Activated CD8-positive, alpha-beta memory T cell treated with anti-CD3 and anti-CD28 coated beads for 36 hours (primary cell): ENCODE results near the gene KRT13. TPM values are rescaled to one million over a fixed set of nuclear protein-coding genes. Genes with fewer than 3 reads are reported as not detected.

Experiments
- CTCF ChIA-PET: fragments of 350-600 bp; sonication (Branson Sonifier 250); formaldehyde crosslinking; loops from one replicate; lab custom pipeline; 2021; ENCODE audit warnings: antibody characterized with exemption; lab: Charles Lee
- POLR2A ChIA-PET: fragments of 350-600 bp; sonication (Branson Sonifier 250); formaldehyde crosslinking; loops from one replicate; lab custom pipeline; 2021; ENCODE audit warnings: antibody characterized with exemption; lab: Charles Lee
- total RNA-seq, 2 experiments: library from RNA; stranded (reverse); gene quantifications; one replicate each; pipeline ENCODE4 v1.2.3, GENCODE V29; 2021

KRT13 gene
- total RNA-seq, 2 experiments from 2014 or later: not detected

DNA sequence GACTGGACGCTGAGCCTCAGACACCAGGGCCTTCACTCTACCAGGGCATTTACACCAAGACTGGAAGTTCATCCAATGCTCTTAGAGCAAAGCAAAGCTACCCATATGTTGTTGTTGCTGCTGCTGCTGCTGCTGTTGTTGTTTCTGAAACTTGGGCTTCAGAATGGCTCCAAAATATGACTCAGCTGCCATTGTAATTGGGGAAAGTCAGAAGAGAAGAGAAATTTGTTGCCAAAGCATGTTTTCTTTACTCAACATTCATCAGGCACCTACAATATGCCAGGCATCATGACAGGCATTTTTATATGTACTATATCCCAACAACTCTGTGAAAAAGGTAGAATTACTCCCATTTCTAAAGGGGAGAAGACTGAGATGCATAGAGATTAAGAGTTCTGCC, 50.2 kb downstream of the KRT13 start:
- ChIA-PET CTCF (no interaction called here), POLR2A (no interaction called here)

DNA sequence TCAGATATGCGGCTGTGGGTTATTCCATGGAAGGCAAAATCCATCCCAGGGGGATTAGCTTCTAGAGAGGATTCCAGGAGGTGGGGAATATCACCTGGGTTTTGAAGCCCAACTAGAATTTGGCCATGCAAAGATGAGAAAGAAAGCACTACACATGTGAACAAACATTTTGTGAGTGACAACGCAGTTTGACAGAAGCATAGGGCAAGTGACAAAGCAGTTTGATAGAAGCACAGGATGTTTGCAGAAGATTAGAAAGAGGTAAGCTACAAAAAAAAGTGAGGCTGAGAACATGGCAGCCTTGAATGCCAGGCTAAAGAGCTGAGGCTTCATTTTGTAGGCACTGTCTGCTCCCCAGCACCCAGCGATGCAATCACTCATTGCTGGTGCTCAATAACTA, 52.3 kb downstream of the KRT13 start:
- ChIA-PET CTCF (no interaction called here), POLR2A (no interaction called here)

DNA sequence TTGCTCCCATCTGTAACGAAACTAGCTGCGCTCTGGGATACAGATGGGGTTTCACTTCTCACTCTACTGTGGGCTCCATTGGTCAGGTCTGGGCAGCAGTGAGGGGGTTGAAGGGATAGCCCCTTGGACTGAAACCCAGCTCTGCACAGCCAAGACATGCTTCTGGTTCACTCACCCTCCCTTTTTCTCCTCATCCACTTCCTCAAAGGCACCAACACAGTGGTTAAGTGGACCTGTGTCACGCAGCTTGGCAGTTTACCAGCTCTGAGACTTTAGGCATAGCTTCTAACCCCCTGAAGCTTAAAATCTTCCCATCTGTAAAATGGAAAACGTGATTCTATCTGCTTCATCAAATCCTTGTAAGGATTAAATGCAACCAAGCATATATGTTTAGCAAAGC, 53.1 kb downstream of the KRT13 start:
- CTCF ChIA-PET: no interaction called here
- POLR2A ChIA-PET: no interaction called here

DNA sequence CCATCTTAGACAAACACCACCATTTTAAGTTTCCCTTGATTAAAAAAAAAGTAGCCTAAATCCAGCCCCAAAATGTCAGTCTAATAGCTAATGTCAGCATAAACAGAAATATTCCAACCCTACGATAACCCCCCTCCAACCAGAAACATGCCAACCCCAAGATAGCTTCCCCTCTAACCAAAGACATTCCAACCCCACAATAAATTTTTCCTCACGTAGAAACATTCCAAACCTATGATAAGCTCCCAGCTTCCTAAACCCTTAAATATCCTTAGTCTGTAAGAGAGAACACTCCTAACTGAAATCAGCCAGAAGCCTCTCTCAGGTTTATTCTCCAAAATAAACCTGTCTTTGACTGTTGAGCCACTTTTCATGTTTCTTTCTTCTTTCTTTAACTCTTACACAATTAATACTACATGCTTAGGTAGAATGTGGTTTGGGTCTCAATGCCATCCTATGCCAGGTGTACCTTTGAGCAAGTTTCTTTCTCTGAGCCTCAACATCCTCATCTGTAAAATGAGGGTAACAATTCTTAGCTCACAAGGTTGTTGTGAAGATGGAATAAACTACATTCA, 54.2 kb downstream of the KRT13 start:
- CTCF ChIA-PET: no interaction called here
- POLR2A ChIA-PET: no interaction called here

Other genes with a start within 250 kb of the KRT13 start
- not detected for gene KRTAP9-6, start 240.2 kb downstream of the KRT13 start, total RNA-seq
- gene KRTAP9-7, start 229.9 kb downstream of the KRT13 start, total RNA-seq: not detected
- gene KRTAP29-1, start 202.8 kb downstream of the KRT13 start, total RNA-seq: not detected
- gene KRTAP16-1, start 196.3 kb downstream of the KRT13 start, total RNA-seq: not detected
- gene KRTAP17-1, start 189.9 kb downstream of the KRT13 start, total RNA-seq: not detected
- not detected for gene KRT33A, start 154.8 kb downstream of the KRT13 start, total RNA-seq
- not detected for gene KRT33B, start 135.8 kb downstream of the KRT13 start, total RNA-seq
- gene KRT34, start 123.3 kb downstream of the KRT13 start, total RNA-seq: not detected
- gene KRT31, start 108.0 kb downstream of the KRT13 start, total RNA-seq: not detected
- not detected for gene KRT37, start 81.0 kb downstream of the KRT13 start, total RNA-seq
- not detected for gene KRT38, start 64.6 kb downstream of the KRT13 start, total RNA-seq
- not detected for gene KRT32, start 38.2 kb downstream of the KRT13 start, total RNA-seq
- gene KRT35, start 24.5 kb downstream of the KRT13 start, total RNA-seq: not detected
- not detected for gene KRT36, start 15.7 kb downstream of the KRT13 start, total RNA-seq
- not detected for gene KRT15, start 13.3 kb upstream of the KRT13 start, total RNA-seq
- not detected for gene KRT19, start 22.7 kb upstream of the KRT13 start, total RNA-seq
- gene KRT9, start 66.4 kb upstream of the KRT13 start, total RNA-seq: not detected
- gene KRT14, start 81.3 kb upstream of the KRT13 start, total RNA-seq: not detected
- not detected for gene KRT16, start 107.2 kb upstream of the KRT13 start, total RNA-seq
- gene KRT17, start 119.0 kb upstream of the KRT13 start, total RNA-seq: under 1 TPM in 1 of 2 experiments, not detected in 1; 0.27 TPM
- 1,000 to 10,000 TPM; 1,395 to 1,415 TPM for gene EIF1, start 183.3 kb upstream of the KRT13 start, total RNA-seq
- gene GAST, start 206.7 kb upstream of the KRT13 start, total RNA-seq: not detected
- gene HAP1, start 229.0 kb upstream of the KRT13 start, total RNA-seq: under 1 TPM; 0.10 to 0.25 TPM